KG1 (cell line): ENCODE measurements around the gene USP4.

Source experiments
- DNase-seq: peaks from one replicate; lab custom pipeline; 2025; lab: John Stamatoyannopoulos, UW

Gene USP4

GRCh38 chr3:49296781-49297411 is 43.0 kb downstream of the USP4 start:
- no peak for DNase-seq

GRCh38 chr3:49295489-49296058 is 44.3 kb downstream of the USP4 start:
- no peak for DNase-seq

- no peak for DNase-seq
Observed at GRCh38 chr3:49294343-49294742, 45.5 kb downstream of the USP4 start.

- no peak for DNase-seq
Observed at GRCh38 chr3:49283997-49284396, 55.9 kb downstream of the USP4 start.

- DNase-seq = no peak
Observed at GRCh38 chr3:49279376-49279775, 60.5 kb downstream of the USP4 start.

GRCh38 chr3:49278548-49278947 is 61.3 kb downstream of the USP4 start:
- DNase-seq = no peak

GRCh38 chr3:49277383-49277775 is 62.5 kb downstream of the USP4 start:
- DNase-seq = no peak

GRCh38 chr3:49276475-49277382 is 63.1 kb downstream of the USP4 start, which contains the start of gene C3orf62:
TSS of gene C3orf62 (minus strand) at chr3:49277232. CDS start at chr3:49276872, 360 bp downstream.
- DNase-seq = no peak

GRCh38 chr3:49273825-49274532 is 65.9 kb downstream of the USP4 start:
- no peak for DNase-seq

GRCh38 chr3:49271047-49271446 is 68.8 kb downstream of the USP4 start:
- DNase-seq = no peak

- no peak for DNase-seq
Observed at GRCh38 chr3:49270156-49270500, 69.7 kb downstream of the USP4 start.

GRCh38 chr3:49269443-49270155 is 70.3 kb downstream of the USP4 start:
- DNase-seq = no peak

- DNase-seq = no peak
Observed at GRCh38 chr3:49266410-49267095, 73.3 kb downstream of the USP4 start.

GRCh38 chr3:49265661-49266386 is 74.0 kb downstream of the USP4 start:
- no peak for DNase-seq

- DNase-seq = no peak
Observed at GRCh38 chr3:49263159-49263889, 76.5 kb downstream of the USP4 start.

- DNase-seq = no peak
Observed at GRCh38 chr3:49260806-49261324, 79.0 kb downstream of the USP4 start.

GRCh38 chr3:49257187-49257586 is 82.7 kb downstream of the USP4 start:
- DNase-seq = no peak

GRCh38 chr3:49255718-49256511 is 83.9 kb downstream of the USP4 start:
- no peak for DNase-seq

GRCh38 chr3:49255112-49255511 is 84.7 kb downstream of the USP4 start:
- no peak for DNase-seq
